Endometrial microvascular endothelial cells (primary cell): Measurements from ENCODE around the gene SMIM28. TPM values are rescaled to one million over a fixed set of nuclear protein-coding genes. Genes with fewer than 3 reads are reported as not detected.

Experiments
- in situ Hi-C: cut with HindIII; loops from 2 replicates; pipeline ENCODE4 v1.10.0; 2017; ENCODE audit warnings: low sequenced_read_pairs, low pct_unique_long_range_greater_than_20kb; ENCODE audit errors: inconsistent ontology term
- total RNA-seq: library from RNA; depleted of rRNA; stranded (reverse); fragments of >200 nt; gene quantifications from one replicate; pipeline ENCODE4 v1.2.3, GENCODE V29; 2015; ENCODE audit errors: inconsistent ontology term

Gene SMIM28
- total RNA-seq, 1 donor from 2014 or later = not detected

GRCh38 chr6:138403324-138403800, 25.7 kb downstream of the SMIM28 start:
- in situ Hi-C loops = no loop called here

- in situ Hi-C loops = no loop called here
These were observed 26.3 kb downstream of the SMIM28 start, which contains the start of gene HEBP2 for GRCh38 chr6:138403801-138404665. Gene HEBP2 (plus strand): TSS chr6:138404223. CDS start chr6:138404496, 273 bp downstream.

DNA sequence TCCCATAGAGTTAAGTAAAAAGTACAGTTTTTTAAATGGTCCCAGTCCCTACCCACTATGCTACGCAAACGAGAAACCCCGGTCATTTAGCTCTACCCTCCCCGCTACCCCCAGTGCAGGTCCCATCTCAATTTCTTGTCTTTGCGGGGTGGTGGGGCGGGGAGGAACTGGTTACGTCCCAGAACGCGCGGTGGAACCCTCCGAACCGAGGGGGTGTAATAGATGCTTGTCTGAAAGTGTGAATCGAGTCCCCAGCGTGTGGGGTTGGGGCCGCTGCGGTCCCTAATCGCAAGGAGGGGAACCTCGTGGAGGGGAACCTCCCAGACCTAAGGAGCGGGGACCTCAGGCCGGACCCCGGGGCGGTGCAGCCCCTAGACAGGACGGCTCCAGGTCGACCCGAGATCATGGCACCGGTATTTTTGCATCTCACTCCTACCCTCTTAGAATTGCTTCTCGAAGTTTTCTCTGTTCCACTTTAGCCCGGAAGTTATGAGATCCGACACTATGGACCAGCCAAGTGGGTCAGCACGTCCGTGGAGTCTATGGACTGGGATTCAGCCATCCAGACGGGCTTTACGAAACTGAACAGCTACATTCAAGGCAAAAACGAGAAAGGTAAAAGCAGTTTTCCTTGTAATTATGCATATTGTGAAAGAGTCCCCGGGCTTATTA, 27.1 kb downstream of the SMIM28 start:
- in situ Hi-C loops = no loop called here

GRCh38 chr6:138405816-138406413, 28.2 kb downstream of the SMIM28 start:
- in situ Hi-C loops = no loop called here

DNA sequence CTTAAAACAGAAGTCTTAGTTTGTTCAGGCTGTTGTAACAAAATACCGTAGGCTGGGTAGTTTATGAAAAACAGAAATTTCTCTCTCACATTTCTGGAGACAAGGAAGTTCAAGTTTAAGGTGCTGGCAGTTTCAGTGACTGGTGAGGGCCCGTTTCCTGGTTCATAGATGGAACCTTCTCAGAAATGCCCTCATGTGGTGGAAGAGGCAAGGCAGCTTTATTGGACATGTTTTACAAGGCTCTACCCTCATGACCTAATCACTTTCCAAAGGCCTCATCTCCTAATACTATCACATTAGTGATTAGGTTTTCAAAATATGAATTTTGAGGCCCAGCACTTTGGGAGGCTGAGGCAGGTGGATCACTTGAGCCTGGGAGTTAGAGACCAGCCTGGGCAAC, 28.7 kb downstream of the SMIM28 start:
- in situ Hi-C loops = no loop called here

DNA sequence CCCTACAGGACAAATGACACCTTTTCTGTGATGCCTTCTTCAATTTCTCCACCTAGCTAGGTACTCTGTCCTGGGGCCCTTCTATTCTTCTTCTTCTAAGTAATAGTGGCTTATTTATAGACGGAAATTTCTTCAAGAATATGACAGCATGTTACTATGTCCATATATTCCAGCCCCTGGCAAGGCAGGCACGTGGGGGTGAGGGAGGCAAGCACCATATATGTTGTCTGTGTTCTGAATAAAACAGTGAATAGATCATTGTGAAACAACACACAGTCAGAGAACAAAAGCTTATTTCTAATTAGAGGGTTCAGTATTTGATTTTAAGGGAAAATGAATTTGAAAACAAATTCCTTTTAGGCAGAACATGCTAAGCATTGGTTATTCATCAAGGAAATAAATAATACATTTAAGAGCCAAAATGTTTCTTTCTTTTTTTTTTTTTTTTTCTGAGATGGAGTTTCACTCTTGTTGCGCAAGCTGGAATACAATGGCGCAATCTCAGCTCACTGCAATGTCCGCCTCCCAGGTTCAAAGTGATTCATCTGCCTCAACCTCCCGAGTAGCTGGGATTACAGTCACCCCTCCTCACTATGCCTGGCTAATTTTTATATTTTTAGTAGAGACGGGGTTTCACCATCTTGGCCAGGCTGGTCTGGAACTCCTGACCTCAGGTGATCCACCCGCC, 32.5 kb downstream of the SMIM28 start:
- in situ Hi-C loops = no loop called here

DNA sequence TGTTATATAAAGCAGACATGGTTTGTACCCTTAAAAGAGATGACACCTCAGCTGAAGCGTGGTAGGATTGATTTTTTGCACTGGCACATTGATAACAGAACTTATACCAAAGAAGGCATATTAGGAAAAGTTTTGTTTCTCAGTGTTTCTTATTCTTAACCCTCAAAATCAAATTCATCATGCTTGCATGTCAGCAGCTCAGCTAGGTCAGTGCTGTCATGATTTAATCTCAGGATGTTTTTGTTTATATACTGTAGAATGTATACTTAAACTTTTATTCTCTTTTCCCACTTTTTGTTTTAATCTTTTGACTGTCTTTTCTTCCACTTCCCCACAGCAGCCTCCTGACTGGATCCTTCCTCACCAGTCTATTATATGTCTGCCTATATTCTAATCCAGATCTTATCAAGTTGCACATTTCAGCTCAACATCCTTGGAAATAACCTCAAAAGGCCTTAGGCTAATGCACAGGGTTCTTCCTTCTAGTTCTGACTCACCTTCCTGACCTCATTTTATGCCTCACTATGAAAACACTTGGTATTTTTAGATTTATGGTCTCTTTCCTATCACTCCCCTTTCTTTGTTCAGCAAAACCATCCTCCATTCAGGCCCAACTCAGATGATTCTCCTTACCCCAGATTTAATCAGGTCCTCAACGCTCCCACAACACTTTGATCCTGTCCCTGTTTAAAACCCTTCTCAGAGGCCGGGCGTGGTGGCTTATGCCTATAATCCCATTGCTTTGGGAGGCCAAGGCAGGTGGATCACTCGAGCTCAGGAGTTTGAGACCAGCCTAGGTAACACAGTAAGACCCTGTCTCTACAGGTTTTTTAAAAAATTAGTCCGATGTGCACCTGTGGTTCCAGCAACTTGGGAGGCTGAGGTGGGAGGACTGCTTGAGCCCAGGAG, 33.5 kb downstream of the SMIM28 start:
- in situ Hi-C loops = no loop called here

DNA sequence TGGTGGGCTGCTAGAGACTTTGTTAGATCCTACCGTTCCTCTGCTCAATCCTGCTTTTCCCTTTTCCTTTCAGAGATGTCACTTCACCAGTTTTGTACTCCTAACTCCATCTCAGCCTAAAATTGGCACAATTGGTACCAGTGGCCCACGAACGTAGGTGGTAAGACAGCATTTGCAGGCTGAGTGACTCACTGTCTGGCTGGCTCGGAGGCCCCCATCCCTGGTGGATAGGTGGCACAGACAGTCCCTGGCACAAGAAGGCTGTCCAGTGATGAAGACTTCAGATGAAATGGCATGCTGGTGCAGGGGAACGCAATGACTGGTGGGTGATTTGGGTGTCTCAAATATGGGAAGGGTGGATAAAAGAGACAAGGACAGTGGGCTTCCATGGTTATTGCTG, 37.4 kb downstream of the SMIM28 start:
- in situ Hi-C loops = no loop called here

DNA sequence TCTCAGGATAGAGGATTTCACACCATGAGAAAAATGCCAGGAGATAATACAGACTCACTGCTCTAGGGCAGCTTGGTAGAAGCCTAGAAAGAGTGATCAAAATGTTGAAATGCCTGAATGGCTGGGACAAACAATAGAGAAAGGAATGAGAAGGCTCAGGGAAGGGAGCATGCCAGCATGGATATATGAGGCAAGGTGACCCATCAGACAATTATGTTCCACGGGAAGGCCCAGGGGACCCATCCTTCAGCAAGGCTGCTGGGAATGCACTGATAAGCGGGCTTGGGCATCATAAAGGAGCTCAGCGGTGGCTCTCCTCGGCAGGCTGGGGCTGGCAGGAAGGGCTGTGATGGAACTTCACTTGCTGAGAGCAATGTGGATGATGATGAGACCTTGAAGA, 38.5 kb downstream of the SMIM28 start:
- in situ Hi-C loops = no loop called here

DNA sequence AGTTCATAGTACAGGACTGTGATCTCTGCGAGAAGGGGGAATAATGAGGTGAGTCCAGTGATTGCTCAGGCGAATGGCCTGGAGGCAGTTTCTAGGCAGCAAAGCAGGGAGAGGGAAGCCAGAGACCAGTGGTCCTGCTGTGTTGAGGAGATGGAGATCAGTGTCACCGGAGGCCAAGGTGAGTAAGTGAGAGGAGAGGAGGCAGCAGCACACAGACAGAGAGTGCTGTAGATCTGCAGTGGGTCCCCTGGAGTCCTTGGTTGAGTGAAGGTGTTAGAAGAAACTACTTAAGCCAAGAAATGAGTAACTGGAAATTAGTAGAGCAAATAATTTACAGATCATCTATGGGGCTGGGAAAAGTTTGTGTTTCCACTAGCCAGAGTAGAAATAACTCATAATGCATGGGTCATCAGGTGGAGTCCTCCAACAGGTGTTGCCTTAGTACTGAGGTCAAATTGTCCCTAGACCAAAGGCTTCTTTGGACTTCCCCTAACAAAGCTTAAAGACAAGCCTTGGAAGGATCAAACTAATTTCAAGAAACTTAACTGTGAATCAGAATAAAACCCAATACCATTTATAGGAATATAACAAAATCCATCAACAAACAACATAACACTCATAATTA, 39.9 kb downstream of the SMIM28 start:
- in situ Hi-C loops = no loop called here

- in situ Hi-C loops = no loop called here
These were observed 40.5 kb downstream of the SMIM28 start for GRCh38 chr6:138418118-138418742.

- in situ Hi-C loops = no loop called here
These were observed 42.1 kb downstream of the SMIM28 start for GRCh38 chr6:138419766-138420165.

DNA sequence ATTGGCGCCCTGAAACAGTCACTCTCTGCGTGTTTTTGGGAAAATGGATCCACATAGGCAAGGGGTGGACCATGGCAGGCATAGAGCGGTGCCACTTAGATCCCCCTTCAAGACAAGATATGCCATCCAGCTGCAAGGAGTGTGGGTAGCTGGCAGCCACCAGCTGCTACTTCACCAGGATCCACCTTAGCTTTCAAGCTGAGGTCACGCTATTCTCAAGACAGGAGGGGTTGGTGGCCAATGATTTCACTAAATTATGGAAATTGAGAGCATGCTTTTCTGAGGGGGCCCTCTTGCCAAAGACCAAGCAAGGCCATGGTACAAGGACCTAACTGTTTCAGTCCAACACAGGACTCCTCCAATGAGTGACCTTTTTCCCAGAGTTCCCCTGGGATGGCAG, 42.7 kb downstream of the SMIM28 start:
- in situ Hi-C loops = no loop called here

- in situ Hi-C loops = no loop called here
These were observed 43.4 kb downstream of the SMIM28 start for GRCh38 chr6:138421089-138421488.

GRCh38 chr6:138421608-138422007, 43.9 kb downstream of the SMIM28 start:
- in situ Hi-C loops = no loop called here

DNA sequence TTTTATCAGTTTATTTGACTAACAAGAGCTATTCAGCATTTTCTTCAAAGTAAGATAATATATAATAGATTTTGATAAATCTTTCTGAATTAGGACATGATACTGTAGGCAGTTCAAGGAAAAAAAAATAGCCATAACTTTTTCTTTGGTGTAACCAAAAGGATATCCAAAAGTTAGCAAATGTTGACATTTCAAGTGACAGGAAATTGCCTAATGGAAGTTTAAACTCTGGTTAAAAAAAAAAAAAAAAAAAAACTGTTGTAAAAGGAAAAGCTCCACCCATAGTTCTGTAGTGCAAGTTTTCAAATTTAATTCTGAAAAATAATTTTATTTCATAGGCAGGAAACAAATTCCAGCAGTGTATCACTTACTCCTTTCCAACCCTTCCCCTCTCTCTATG, 45.2 kb downstream of the SMIM28 start:
- in situ Hi-C loops = no loop called here
